ENCODE results near the gene CMTM2. TPM values are rescaled to one million over a fixed set of nuclear protein-coding genes. Genes with fewer than 3 reads are reported as not detected.
A peak's percentile ranks its signal among the peaks of the same experiment; 100 is the strongest.
"Not testable (repeated sequence)": the region's sequence is repeated elsewhere in the genome, so short reads cannot be mapped to it uniquely, and the experiment has no call there.

CMTM2 gene
- total RNA-seq, 1 experiment from 2014 or later, result not detected

DNA sequence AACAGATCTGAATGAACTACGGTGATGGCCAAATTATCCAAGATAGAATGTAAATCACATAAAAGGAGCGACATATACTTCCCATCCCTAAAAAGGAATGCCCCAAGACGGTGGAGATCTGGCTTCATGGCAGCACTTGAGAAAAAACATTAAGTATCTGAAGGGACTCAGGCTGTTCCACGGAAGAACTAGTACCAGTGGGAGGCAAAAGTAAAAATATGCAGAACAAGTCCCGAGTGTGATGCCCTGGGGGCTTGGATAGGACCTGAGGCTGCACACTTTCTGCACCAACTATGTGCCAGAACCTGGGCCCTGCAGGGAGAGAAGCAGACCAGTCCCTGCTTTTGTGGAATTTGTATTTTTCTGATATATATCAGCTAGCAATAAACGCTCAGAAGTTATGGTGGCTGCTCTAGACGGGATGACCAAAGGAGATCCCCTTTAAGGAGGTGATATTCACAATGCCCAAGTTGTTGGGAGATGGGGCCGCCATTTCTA, 27.4 kb upstream of the CMTM2 start:
- in situ Hi-C loops (cut with HindIII; ENCODE audit: low sequenced_read_pairs), result no loop called here
- DNase-seq (ENCODE audit: low spot score), result no peak

DNA sequence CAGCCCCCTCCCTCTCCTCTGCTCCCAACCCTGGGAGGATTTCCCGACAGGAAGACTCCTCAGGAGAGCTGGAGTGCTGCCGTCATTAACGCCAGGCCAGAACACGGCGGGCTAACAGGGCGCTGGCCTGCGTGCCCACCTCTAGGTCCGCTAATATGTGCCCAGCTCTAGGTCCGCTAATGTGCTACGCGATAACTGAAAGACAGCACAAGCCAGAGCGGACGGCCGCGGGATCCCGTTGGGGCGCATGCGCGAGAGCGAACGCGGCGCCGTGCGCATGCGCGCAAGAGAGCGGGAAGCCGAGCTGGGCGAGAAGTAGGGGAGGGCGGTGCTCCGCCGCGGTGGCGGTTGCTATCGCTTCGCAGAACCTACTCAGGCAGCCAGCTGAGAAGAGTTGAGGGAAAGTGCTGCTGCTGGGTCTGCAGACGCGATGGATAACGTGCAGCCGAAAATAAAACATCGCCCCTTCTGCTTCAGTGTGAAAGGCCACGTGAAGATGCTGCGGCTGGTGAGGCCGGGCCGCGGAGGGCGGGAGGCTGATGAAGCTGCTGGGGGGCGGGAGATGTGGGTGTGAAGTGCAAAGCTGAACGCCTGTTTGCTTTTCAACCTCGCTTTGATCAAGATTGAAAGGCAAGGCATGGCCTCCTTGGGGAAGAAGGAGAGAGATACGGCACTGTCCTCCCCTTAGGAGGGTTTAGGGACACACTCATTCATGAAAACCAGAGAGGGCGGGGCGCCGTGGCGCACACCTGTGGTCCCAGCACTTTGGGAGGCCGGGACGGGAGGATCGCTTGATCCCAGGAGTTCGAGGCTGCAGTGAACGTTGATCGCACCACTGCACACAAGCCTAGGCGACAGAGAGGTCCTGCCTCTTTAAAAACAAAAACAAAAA, 26.7 kb upstream of the CMTM2 start, which contains the start of gene CKLF:
TSS of gene CKLF (plus strand) at position 291 of the 892 bp plus-strand sequence. CDS start at position 431, 140 bp downstream.
- DNase-seq (ENCODE audit: low spot score), result peak; percentile 88

DNA sequence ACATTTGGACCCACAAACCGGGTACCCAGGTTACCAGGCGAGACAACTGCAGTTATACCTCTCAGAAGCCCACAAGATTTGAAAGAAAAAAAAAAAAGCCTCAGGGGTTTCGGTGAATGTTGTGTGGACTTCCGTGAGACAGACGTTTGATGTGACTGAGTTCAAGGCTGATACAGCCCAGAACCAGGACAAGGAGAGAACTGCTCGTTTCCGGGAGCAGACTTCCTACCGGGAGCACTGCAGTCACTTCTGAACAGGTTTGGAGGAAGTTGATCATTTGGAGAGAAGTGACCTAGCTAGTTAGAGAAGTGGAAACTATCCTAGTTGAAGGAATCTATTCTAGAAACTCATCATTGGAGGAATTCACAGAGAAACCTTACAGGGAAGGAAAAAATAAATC, 26.0 kb upstream of the CMTM2 start:
- DNase-seq (ENCODE audit: low spot score), result no peak
- in situ Hi-C loops (cut with HindIII; ENCODE audit: low sequenced_read_pairs), result no loop called here

More for the DNA sequence above, 26.7 kb upstream of the CMTM2 start, which contains the start of gene CKLF:
- in situ Hi-C loops (cut with HindIII; ENCODE audit: low sequenced_read_pairs), result no loop called here

DNA sequence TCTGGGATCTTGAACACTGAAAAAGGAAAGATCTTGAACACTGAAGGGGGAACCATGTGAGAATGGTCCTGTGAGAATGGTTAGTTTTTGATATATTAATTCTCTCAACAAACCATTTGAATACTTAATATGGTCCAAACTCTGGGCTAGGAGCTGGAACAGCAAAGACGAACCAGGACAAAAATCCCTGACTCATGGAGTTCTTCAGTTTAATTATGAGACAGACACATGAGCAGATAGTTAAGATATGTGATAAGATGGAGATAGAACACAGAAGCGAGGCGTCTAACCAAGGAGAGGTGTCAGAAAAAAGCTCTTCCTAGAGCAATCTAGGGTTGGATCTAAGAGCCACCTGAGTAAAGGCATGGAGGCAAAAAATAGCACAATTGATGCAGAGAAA, 25.2 kb upstream of the CMTM2 start:
- in situ Hi-C loops (cut with HindIII; ENCODE audit: low sequenced_read_pairs), result no loop called here
- no peak for DNase-seq (ENCODE audit: low spot score)

DNA sequence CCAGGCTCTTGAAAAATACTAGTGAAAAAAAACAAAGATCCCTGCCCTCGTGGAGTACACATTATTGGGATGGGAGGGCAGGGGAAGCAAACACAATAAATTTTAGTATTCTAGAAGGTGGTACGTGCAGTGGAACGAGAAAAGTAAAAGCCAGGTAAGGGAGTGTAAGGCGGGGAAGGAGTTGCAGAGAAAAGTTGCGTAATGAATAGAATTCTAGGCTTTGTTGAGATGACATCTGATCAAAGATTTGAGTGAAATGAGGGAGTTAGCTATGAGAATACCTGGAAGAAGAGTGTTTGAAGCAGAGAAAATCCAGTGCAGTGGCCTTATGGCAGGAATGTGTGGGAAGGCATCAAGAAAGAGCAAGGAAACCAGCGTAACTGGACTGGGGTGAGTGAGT, 24.8 kb upstream of the CMTM2 start:
- DNase-seq (ENCODE audit: low spot score), result no peak
- in situ Hi-C loops (cut with HindIII; ENCODE audit: low sequenced_read_pairs), result no loop called here

DNA sequence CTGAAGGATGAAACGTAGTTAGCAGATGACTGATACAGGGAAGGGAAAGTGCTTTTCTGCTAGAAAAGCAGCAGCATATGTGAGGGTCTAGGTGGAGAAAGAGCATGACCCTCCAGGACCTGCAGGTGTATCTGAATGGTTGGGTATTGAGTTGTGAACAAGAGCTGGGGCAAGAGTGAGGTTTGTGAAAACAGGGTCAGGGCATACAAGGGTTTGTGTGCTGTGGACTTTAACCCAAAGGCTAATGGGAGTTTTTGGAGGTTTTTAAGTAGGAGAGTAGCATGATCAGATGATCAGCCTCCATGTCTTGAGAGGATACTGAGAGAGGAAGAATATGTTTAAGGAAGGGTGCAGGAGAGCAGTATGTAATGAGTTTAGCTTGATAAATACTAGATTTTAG, 19.2 kb upstream of the CMTM2 start:
- no peak for DNase-seq (ENCODE audit: low spot score)
- in situ Hi-C loops (cut with HindIII; ENCODE audit: low sequenced_read_pairs), result no loop called here

DNA sequence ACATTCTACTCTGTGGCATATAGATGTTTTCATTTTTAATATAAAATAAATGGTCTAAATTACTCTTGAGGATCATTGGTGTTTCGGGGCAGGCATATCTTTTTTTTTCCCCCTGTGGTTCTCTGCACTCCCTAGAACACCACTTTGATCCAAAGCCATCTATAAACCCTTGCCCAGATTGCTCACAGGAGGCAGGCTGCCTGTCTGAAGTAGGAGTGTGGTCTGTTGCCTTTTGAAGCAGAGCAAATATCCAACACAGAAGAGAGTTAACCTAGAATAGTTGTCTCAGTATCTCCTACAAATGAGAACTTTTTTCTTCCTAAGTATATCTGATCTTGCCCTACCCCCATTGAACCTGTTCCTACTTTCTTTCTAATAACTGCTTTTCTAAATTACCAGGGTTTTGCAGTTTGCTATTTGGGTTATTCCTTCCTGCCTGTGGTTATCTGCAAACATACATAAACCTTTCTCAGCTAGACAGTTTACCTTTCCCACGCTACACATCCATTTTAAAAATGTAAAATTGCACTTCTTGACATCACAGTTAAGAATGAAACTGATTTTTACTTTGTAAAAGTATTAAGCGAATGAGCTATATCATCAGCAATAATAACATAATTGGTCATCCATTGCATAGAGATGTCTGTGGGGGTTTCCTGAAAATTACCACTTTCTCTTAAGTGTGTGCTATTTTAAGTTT, 17.7 kb upstream of the CMTM2 start:
- no peak for DNase-seq (ENCODE audit: low spot score)
- in situ Hi-C loops (cut with HindIII; ENCODE audit: low sequenced_read_pairs), result no loop called here

DNA sequence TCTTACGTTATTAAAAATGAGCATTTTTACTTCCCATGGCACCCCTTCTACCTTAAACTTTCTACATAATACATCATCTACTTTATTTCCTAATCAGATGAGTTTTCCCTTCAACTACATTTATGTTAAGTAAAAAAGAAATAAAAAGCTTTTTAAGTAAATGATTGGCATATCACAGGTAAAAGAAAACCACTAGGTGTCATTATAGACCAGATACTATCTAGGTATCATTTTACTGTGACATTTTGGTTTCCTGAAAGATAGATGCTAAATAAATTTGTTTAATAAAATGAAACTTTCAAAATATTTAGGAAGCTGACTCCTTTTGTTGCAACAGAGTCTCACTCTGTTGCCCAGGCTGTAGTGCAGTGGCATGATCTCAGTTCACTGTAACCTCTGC, 16.9 kb upstream of the CMTM2 start:
- no peak for DNase-seq (ENCODE audit: low spot score)
- in situ Hi-C loops (cut with HindIII; ENCODE audit: low sequenced_read_pairs), result no loop called here

DNA sequence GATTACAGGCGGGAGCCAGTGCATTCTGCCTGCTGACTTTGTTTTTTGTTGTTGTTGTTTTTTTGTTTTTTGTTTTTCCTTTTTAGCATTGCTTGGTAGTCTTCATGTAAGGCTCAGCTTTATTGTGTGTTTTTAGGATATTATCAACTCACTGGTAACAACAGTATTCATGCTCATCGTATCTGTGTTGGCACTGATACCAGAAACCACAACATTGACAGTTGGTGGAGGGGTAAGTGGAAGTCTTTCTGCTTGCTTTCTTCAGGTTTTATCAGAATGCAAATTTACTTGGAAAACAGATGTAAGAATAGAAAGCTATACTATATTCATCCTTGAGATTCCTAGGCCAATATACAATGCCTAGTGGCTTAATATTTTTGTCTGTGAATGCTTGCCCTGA, 16.3 kb upstream of the CMTM2 start:
- in situ Hi-C loops (cut with HindIII; ENCODE audit: low sequenced_read_pairs), result no loop called here
- DNase-seq (ENCODE audit: low spot score), result no peak

DNA sequence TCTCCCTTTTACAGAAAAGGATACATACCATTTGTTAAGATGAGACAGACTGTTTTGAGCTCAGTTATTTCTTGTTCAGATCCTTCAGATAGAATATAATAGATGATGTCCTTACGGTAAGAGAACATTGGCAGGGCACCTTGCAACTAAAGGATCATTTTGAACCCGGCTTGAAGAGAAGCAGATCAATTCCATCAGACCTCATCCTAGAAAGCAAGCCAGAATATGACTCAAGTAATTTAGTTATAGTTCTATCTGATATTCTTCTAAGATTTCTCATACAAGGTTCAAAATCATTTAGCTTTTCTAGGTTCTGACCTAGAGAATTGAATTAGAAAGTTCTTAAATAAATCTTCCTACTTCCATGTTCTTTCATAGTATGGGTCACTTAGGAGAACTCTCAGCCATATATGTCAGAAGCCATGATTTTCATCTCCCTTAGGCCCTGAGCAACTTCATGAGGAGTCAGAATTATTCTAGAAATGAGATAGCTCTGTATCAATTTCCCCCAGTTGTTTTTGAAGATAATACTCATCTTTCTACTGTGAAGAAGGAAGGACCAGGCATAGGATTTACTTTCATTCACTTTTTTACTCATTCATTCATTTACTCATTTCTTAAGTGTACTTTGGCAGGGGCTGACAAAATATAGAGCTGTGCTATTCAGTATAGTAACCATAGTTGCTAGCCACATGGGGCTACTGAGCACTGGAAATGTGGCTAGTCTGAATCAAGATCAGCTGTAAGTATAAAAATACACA, 15.5 kb upstream of the CMTM2 start:
- DNase-seq (ENCODE audit: low spot score), result no peak
- in situ Hi-C loops (cut with HindIII; ENCODE audit: low sequenced_read_pairs), result no loop called here

DNA sequence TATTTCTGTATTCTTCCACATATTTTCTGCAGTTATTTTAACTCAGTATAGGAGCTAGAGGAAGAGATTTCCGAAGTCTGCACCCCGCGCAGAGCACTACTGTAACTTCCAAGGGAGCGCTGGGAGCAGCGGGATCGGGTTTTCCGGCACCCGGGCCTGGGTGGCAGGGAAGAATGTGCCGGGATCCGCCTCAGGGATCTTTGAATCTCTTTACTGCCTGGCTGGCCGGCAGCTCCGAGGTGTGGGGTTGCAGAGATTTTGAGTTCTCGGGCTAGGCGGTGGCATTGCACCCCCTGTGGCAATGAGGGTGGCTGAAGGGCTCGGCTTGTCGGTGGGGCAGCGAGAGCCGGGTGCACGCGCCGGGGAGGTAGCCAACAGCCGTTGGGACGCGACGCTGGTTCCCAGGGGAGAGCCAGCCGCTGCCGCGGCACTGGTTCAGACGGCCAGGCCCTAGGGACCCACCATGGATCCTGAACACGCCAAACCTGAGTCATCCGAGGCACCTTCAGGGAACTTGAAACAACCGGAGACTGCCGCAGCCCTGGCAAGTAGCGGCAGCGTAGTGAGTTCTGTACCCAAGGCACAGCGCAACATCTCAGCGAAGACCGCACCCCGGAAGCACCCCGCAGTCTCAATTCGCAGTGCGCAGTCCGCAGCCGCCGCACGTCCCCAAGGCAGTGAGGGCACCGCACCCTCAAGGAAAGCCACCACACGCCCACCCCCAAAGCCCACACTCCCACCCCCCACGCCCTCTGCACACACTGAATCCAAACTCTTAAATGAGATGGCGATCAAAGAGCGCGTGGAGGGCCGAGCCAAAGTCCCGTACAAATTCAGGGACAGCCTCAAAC, 13.0 kb upstream of the CMTM2 start, which contains the start of gene CMTM1:
TSS of gene CMTM1 (plus strand) at position 389 of the 851 bp plus-strand sequence. CDS start at position 464, 75 bp downstream.
- no peak for DNase-seq (ENCODE audit: low spot score)
- in situ Hi-C loops (cut with HindIII; ENCODE audit: low sequenced_read_pairs), result no loop called here

DNA sequence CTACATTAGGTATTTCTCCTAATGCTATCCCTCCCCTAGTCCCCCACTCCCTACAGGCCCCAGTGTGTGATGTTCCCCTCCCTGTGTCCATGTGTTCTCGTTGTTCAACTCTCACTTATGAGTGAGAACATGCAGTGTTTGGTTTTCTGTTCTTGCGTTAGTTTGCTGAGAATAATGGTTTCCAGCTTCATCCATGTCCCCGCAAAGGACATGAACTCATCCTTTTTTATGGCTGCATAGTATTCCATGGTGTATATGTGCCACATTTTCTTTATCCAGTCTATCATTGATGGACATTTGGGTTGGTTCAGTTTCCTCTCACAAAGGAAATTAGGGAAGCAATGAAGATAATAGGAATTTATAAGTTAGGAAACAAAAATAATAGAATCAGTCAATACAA, 12.0 kb upstream of the CMTM2 start:
- in situ Hi-C loops (cut with HindIII; ENCODE audit: low sequenced_read_pairs); DNase-seq (ENCODE audit: low spot score): not testable (repeated sequence)

DNA sequence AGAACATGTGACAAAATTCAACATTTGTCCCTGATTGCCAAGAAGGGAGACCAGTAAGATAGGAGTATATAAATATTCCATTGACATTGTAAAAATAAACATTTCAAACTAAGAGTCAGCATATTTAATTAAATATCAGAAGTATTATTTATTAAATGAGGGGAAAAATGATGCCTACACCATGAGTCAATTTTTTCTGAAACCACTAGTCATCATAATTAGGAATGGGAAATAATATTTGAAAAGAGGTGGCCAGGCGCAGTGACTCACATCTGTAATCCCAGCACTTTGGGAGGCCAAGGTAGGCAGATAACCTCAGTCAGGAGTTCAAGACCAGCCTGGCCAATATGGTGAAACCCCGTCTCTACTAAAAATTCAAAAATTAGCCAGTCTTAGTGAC, 10.9 kb upstream of the CMTM2 start:
- no peak for DNase-seq (ENCODE audit: low spot score)
- in situ Hi-C loops (cut with HindIII; ENCODE audit: low sequenced_read_pairs), result no loop called here

DNA sequence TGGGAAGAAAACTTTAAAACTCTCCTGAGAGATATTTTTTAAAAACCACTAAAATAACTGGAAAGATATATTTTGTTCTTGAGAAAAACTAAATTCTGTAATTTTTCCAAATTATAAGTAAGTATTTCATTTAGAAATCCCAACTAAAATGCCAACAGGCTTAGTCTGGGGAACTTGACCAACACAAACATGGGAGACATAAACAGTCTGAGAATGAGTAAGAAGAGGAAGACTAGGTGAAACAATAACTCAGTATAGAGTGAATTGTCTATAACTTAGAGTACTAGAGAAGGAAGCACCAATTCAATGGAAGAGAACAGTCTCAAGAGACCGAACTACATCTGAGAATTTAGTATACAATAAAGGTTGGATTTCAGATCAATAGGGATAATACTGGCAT, 10.1 kb upstream of the CMTM2 start:
- in situ Hi-C loops (cut with HindIII; ENCODE audit: low sequenced_read_pairs), result no loop called here
- DNase-seq (ENCODE audit: low spot score), result no peak

DNA sequence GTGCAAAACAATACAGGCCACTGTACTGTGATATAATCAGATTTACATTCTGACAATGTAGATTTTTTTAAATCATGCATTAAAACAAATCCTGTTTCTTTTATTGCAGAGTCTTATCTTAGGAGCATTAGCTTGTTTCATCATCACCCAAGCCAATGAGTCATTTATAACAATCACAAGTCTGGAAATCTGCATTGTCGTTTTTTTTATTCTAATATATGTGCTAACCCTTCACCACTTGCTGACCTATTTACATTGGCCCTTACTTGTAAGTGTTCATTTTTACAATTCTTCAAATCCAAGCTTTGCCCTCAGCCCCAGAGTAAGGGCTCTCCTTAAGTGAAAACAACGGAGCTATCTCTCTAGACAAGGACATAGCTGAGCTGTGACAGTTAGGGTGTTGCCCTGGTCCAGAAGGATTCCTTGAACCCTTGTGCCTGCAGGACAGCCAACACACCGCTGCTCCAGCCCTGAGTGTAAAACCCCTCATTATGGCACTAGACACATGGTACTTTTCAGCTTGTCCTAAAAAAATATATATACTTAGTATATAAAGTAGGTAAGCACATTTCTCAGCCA, 9.3 kb upstream of the CMTM2 start:
- in situ Hi-C loops (cut with HindIII; ENCODE audit: low sequenced_read_pairs), result no loop called here
- DNase-seq (ENCODE audit: low spot score), result no peak

DNA sequence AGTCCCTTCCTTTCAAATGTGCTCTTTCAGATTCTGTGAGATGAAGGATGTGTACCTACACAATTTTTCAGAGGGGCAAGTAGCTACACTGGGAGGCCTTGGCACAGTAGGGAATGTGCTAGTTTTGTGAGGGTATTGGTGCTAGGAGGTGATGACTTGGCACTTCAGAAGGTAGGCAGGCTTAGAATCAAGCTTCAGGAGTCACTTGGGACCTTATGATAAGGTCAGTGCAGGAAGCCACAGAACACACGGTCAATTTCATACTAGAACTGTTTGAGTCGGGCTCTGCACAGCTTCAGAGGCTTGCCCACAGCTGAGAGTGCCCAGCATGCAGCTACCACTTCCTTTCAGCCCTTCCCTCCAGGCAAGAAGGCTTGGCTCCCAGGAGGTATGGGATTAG, 6.9 kb upstream of the CMTM2 start:
- DNase-seq (ENCODE audit: low spot score), result no peak
- in situ Hi-C loops (cut with HindIII; ENCODE audit: low sequenced_read_pairs), result no loop called here

DNA sequence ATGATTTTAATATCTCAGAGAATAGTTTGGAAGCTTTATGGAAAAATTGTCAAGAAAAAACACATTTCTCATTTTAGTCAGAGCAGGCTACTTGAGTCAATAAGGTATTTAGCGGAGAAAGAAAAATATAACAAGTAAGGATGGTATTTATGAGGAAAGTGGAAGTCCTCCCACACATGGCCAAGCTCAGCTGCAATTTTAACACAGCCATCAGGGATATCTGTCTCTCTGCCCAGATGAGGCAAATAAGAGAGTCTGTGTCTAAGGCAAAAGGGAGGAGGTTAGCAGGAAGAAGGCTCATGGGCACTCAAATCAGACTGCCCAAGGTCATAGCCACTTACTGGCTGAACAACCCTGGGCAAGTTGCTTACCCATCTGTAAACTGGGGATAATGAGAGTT, 5.2 kb upstream of the CMTM2 start:
- in situ Hi-C loops (cut with HindIII; ENCODE audit: low sequenced_read_pairs), result no loop called here
- DNase-seq (ENCODE audit: low spot score), result no peak

DNA sequence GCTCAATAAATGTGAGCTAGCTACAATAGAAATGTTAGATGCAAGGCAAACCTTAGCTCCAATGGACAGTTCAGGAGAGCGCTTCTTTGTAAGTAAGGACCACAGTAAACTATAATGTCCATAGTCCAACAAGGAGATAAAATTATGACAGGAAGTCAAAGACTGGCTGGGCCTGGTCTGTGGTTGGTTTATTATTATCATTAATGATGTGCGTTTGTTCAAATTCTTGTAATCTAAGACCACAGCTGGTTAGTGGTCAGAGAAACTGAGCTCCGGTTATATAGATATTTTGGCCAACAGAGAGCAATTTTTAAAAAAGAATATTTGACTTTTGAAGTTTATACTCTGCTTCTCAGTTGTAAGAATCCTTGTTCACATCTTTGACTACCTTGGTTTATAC, 4.7 kb upstream of the CMTM2 start:
- DNase-seq (ENCODE audit: low spot score), result no peak
- in situ Hi-C loops (cut with HindIII; ENCODE audit: low sequenced_read_pairs), result no loop called here

All from G401 (cell line).